ENCODE data around the gene ACAA1.

The ACAA1 gene

GRCh38 chr3:38098376-38098723 is 38.6 kb downstream of the ACAA1 start:
- no peaks in the 10 kb centered on the region for H3K27me3 ChIP-seq (ENCODE audit: insufficient read depth, poor library complexity, severe bottlenecking)
- H3K9me3 ChIP-seq (ENCODE audit: severe bottlenecking), result no peaks in the 10 kb centered on the region
- no peak for DNase-seq (ENCODE audit: low spot score)
- no peaks in the 10 kb centered on the region for H3K4me1 ChIP-seq (ENCODE audit: insufficient read depth, poor library complexity, severe bottlenecking)
- no peak for TF ChIP-seq CTCF (IDR thresholded peaks at IDR 0.05; ENCODE audit: poor library complexity, severe bottlenecking)
- no peak for ATAC-seq (ENCODE audit: low read depth)
- no peaks in the 10 kb centered on the region for H3K36me3 ChIP-seq (ENCODE audit: low read depth)
- no peak overlapping the region for H3K27ac ChIP-seq (ENCODE audit: poor library complexity, severe bottlenecking)
- H3K4me3 ChIP-seq (ENCODE audit: severe bottlenecking), result no peak overlapping the region

- Histone ChIP-seq H3K4me3 (ENCODE audit: severe bottlenecking) (no peak overlapping the region), H3K4me1 (ENCODE audit: insufficient read depth, poor library complexity, severe bottlenecking) (no peaks in the 10 kb centered on the region), H3K36me3 (ENCODE audit: low read depth) (no peaks in the 10 kb centered on the region), H3K27ac (ENCODE audit: poor library complexity, severe bottlenecking) (no peak overlapping the region), H3K27me3 (ENCODE audit: insufficient read depth, poor library complexity, severe bottlenecking) (no peaks in the 10 kb centered on the region), H3K9me3 (ENCODE audit: severe bottlenecking) (no peaks in the 10 kb centered on the region)
- DNase-seq (ENCODE audit: low spot score) (no peak), ATAC-seq (ENCODE audit: low read depth) (no peak; the same call in 2 of the 3 replicates)
- TF ChIP-seq CTCF (IDR thresholded peaks at IDR 0.05; ENCODE audit: poor library complexity, severe bottlenecking), result no peak
Observed at GRCh38 chr3:38097446-38098375, 39.2 kb downstream of the ACAA1 start.

GRCh38 chr3:38095669-38096483 is 41.1 kb downstream of the ACAA1 start:
- H3K27ac ChIP-seq (ENCODE audit: poor library complexity, severe bottlenecking), result no peak overlapping the region
- H3K4me1 ChIP-seq (ENCODE audit: insufficient read depth, poor library complexity, severe bottlenecking), result no peaks in the 10 kb centered on the region
- H3K4me3 ChIP-seq (ENCODE audit: severe bottlenecking), result no peak overlapping the region
- no peaks in the 10 kb centered on the region for H3K27me3 ChIP-seq (ENCODE audit: insufficient read depth, poor library complexity, severe bottlenecking)
- DNase-seq (ENCODE audit: low spot score), result no peak
- no peaks in the 10 kb centered on the region for H3K9me3 ChIP-seq (ENCODE audit: severe bottlenecking)
- no peaks in the 10 kb centered on the region for H3K36me3 ChIP-seq (ENCODE audit: low read depth)
- no peak for ATAC-seq (ENCODE audit: low read depth)
- no peak for TF ChIP-seq CTCF (IDR thresholded peaks at IDR 0.05; ENCODE audit: poor library complexity, severe bottlenecking)

- no peak for TF ChIP-seq CTCF (IDR thresholded peaks at IDR 0.05; ENCODE audit: poor library complexity, severe bottlenecking)
- no peaks in the 10 kb centered on the region for H3K4me1 ChIP-seq (ENCODE audit: insufficient read depth, poor library complexity, severe bottlenecking)
- no peaks in the 10 kb centered on the region for H3K9me3 ChIP-seq (ENCODE audit: severe bottlenecking)
- H3K36me3 ChIP-seq (ENCODE audit: low read depth), result no peaks in the 10 kb centered on the region
- H3K27ac ChIP-seq (ENCODE audit: poor library complexity, severe bottlenecking), result no peak overlapping the region
- DNase-seq (ENCODE audit: low spot score), result no peak
- no peak overlapping the region for H3K4me3 ChIP-seq (ENCODE audit: severe bottlenecking)
- ATAC-seq (ENCODE audit: low read depth), result no peak
- H3K27me3 ChIP-seq (ENCODE audit: insufficient read depth, poor library complexity, severe bottlenecking), result no peaks in the 10 kb centered on the region
Observed at GRCh38 chr3:38094999-38095398, 41.9 kb downstream of the ACAA1 start.
